OCI-M1 (cell line): ENCODE results near the gene RAP2B.
"Not testable (repeated sequence)": the region's sequence is repeated elsewhere in the genome, so short reads cannot be mapped to it uniquely, and the experiment has no call there.

ENCODE experiments used
- DNase-seq: peaks from one replicate; lab custom pipeline; 2025; lab: John Stamatoyannopoulos, UW

Gene RAP2B

GRCh38 chr3:153161714-153162512 is at the start of gene RAP2B:
Gene RAP2B, plus strand, starts transcription at chr3:153162226. Its CDS starts 468 bp downstream, at chr3:153162694.
- DNase-seq: peak; percentile 90

GRCh38 chr3:153113541-153113940 is 48.5 kb upstream of the RAP2B start:
- peak; percentile 37 for DNase-seq

- DNase-seq: not testable (repeated sequence)
Observed at GRCh38 chr3:153114270-153114669, 47.8 kb upstream of the RAP2B start.

GRCh38 chr3:153115326-153115725 is 46.7 kb upstream of the RAP2B start:
- no peak for DNase-seq

- DNase-seq: no peak
Observed at GRCh38 chr3:153127788-153128187, 34.2 kb upstream of the RAP2B start.

- no peak for DNase-seq
Observed at GRCh38 chr3:153129426-153129825, 32.6 kb upstream of the RAP2B start.

- DNase-seq: no peak
Observed at GRCh38 chr3:153129866-153130265, 32.2 kb upstream of the RAP2B start.

- DNase-seq: no peak
Observed at GRCh38 chr3:153130312-153130977, 31.6 kb upstream of the RAP2B start.

- DNase-seq: no peak
Observed at GRCh38 chr3:153137626-153138025, 24.4 kb upstream of the RAP2B start.

GRCh38 chr3:153138276-153139210 is 23.5 kb upstream of the RAP2B start:
- DNase-seq: no peak

- DNase-seq: no peak
Observed at GRCh38 chr3:153142961-153143360, 19.1 kb upstream of the RAP2B start.

GRCh38 chr3:153144071-153144470 is 18.0 kb upstream of the RAP2B start:
- no peak for DNase-seq

- DNase-seq: no peak
Observed at GRCh38 chr3:153144779-153145178, 17.2 kb upstream of the RAP2B start.

- no peak for DNase-seq
Observed at GRCh38 chr3:153145454-153145853, 16.6 kb upstream of the RAP2B start.

- DNase-seq: no peak
Observed at GRCh38 chr3:153146191-153147053, 15.6 kb upstream of the RAP2B start.

- DNase-seq: no peak
Observed at GRCh38 chr3:153150991-153151390, 11.0 kb upstream of the RAP2B start.

GRCh38 chr3:153155786-153156185 is 6.2 kb upstream of the RAP2B start:
- not testable (repeated sequence) for DNase-seq

GRCh38 chr3:153158189-153158588 is 3.8 kb upstream of the RAP2B start:
- no peak for DNase-seq

GRCh38 chr3:153158961-153159735 is 2.9 kb upstream of the RAP2B start:
- DNase-seq: no peak

GRCh38 chr3:153159771-153160397 is 2.1 kb upstream of the RAP2B start:
- DNase-seq: no peak
